ENCODE measurements around the gene ARMC8.

The ARMC8 gene

GRCh38 chr3:138230525-138230924 lies 43.4 kb downstream of the ARMC8 start:
- no peaks in the 10 kb centered on the region for H3K4me1 ChIP-seq (ENCODE audit: control insufficient read depth, insufficient read depth, low read length)
- no peaks in the 10 kb centered on the region for H3K9me3 ChIP-seq (ENCODE audit: control insufficient read depth, low read length)
- no peak overlapping the region for H3K9ac ChIP-seq (ENCODE audit: low read length)
- H3K36me3 ChIP-seq (ENCODE audit: control insufficient read depth, insufficient read depth, low read length): peaks cover 3% of the 10 kb centered on the region
- H3K27me3 ChIP-seq (ENCODE audit: control insufficient read depth, insufficient read depth, low read length): no peaks in the 10 kb centered on the region
- H3K4me3 ChIP-seq (ENCODE audit: low read length): no peak overlapping the region

GRCh38 chr3:138232705-138233364 lies 45.7 kb downstream of the ARMC8 start:
- Histone ChIP-seq H3K27me3 (ENCODE audit: control insufficient read depth, insufficient read depth, low read length) (no peaks in the 10 kb centered on the region), H3K9me3 (ENCODE audit: control insufficient read depth, low read length) (no peaks in the 10 kb centered on the region), H3K9ac (ENCODE audit: low read length) (no peak overlapping the region), H3K36me3 (ENCODE audit: control insufficient read depth, insufficient read depth, low read length) (peaks cover 3% of the 10 kb centered on the region), H3K4me1 (ENCODE audit: control insufficient read depth, insufficient read depth, low read length) (no peaks in the 10 kb centered on the region), H3K4me3 (ENCODE audit: low read length) (no peak overlapping the region)

GRCh38 chr3:138234401-138235179 lies 47.5 kb downstream of the ARMC8 start:
- Histone ChIP-seq H3K36me3 (ENCODE audit: control insufficient read depth, insufficient read depth, low read length) (peaks cover 3% of the 10 kb centered on the region), H3K27me3 (ENCODE audit: control insufficient read depth, insufficient read depth, low read length) (no peaks in the 10 kb centered on the region), H3K4me1 (ENCODE audit: control insufficient read depth, insufficient read depth, low read length) (no peaks in the 10 kb centered on the region), H3K4me3 (ENCODE audit: low read length) (no peak overlapping the region), H3K9ac (ENCODE audit: low read length) (no peak overlapping the region), H3K9me3 (ENCODE audit: control insufficient read depth, low read length) (no peaks in the 10 kb centered on the region)

GRCh38 chr3:138238711-138239110 lies 51.6 kb downstream of the ARMC8 start:
- Histone ChIP-seq H3K9ac (ENCODE audit: low read length) (no peak overlapping the region), H3K4me3 (ENCODE audit: low read length) (no peak overlapping the region), H3K4me1 (ENCODE audit: control insufficient read depth, insufficient read depth, low read length) (no peaks in the 10 kb centered on the region), H3K36me3 (ENCODE audit: control insufficient read depth, insufficient read depth, low read length) (no peaks in the 10 kb centered on the region), H3K27me3 (ENCODE audit: control insufficient read depth, insufficient read depth, low read length) (no peaks in the 10 kb centered on the region), H3K9me3 (ENCODE audit: control insufficient read depth, low read length) (no peaks in the 10 kb centered on the region)

- Histone ChIP-seq H3K27me3 (ENCODE audit: control insufficient read depth, insufficient read depth, low read length) (no peaks in the 10 kb centered on the region), H3K36me3 (ENCODE audit: control insufficient read depth, insufficient read depth, low read length) (no peaks in the 10 kb centered on the region), H3K9ac (ENCODE audit: low read length) (no peak overlapping the region), H3K9me3 (ENCODE audit: control insufficient read depth, low read length) (no peaks in the 10 kb centered on the region), H3K4me1 (ENCODE audit: control insufficient read depth, insufficient read depth, low read length) (no peaks in the 10 kb centered on the region), H3K4me3 (ENCODE audit: low read length) (no peak overlapping the region)
These were observed 54.0 kb downstream of the ARMC8 start for GRCh38 chr3:138241061-138241460.

- Histone ChIP-seq H3K27me3 (ENCODE audit: control insufficient read depth, insufficient read depth, low read length) (no peaks in the 10 kb centered on the region), H3K36me3 (ENCODE audit: control insufficient read depth, insufficient read depth, low read length) (no peaks in the 10 kb centered on the region), H3K4me3 (ENCODE audit: low read length) (no peak overlapping the region), H3K9me3 (ENCODE audit: control insufficient read depth, low read length) (no peaks in the 10 kb centered on the region), H3K9ac (ENCODE audit: low read length) (no peak overlapping the region), H3K4me1 (ENCODE audit: control insufficient read depth, insufficient read depth, low read length) (no peaks in the 10 kb centered on the region)
These were observed 54.6 kb downstream of the ARMC8 start for GRCh38 chr3:138241676-138242075.

- no peaks in the 10 kb centered on the region for H3K4me1 ChIP-seq (ENCODE audit: control insufficient read depth, insufficient read depth, low read length)
- no peaks in the 10 kb centered on the region for H3K36me3 ChIP-seq (ENCODE audit: control insufficient read depth, insufficient read depth, low read length)
- no peak overlapping the region for H3K9ac ChIP-seq (ENCODE audit: low read length)
- H3K9me3 ChIP-seq (ENCODE audit: control insufficient read depth, low read length): no peaks in the 10 kb centered on the region
- H3K4me3 ChIP-seq (ENCODE audit: low read length): no peak overlapping the region
- no peaks in the 10 kb centered on the region for H3K27me3 ChIP-seq (ENCODE audit: control insufficient read depth, insufficient read depth, low read length)
These were observed 55.4 kb downstream of the ARMC8 start for GRCh38 chr3:138242466-138242865.

- Histone ChIP-seq H3K9me3 (ENCODE audit: control insufficient read depth, low read length) (no peaks in the 10 kb centered on the region), H3K9ac (ENCODE audit: low read length) (no peak overlapping the region), H3K4me3 (ENCODE audit: low read length) (no peak overlapping the region), H3K36me3 (ENCODE audit: control insufficient read depth, insufficient read depth, low read length) (no peaks in the 10 kb centered on the region), H3K4me1 (ENCODE audit: control insufficient read depth, insufficient read depth, low read length) (no peaks in the 10 kb centered on the region), H3K27me3 (ENCODE audit: control insufficient read depth, insufficient read depth, low read length) (no peaks in the 10 kb centered on the region)
These were observed 57.9 kb downstream of the ARMC8 start for GRCh38 chr3:138245026-138245425.

- no peak overlapping the region for H3K9ac ChIP-seq (ENCODE audit: low read length)
- H3K27me3 ChIP-seq (ENCODE audit: control insufficient read depth, insufficient read depth, low read length): no peaks in the 10 kb centered on the region
- no peak overlapping the region for H3K4me3 ChIP-seq (ENCODE audit: low read length)
- H3K36me3 ChIP-seq (ENCODE audit: control insufficient read depth, insufficient read depth, low read length): no peaks in the 10 kb centered on the region
- no peaks in the 10 kb centered on the region for H3K9me3 ChIP-seq (ENCODE audit: control insufficient read depth, low read length)
- no peaks in the 10 kb centered on the region for H3K4me1 ChIP-seq (ENCODE audit: control insufficient read depth, insufficient read depth, low read length)
These were observed 62.5 kb downstream of the ARMC8 start for GRCh38 chr3:138249636-138250035.

GRCh38 chr3:138253609-138254008 lies 66.5 kb downstream of the ARMC8 start:
- H3K9ac ChIP-seq (ENCODE audit: low read length): no peak overlapping the region
- H3K9me3 ChIP-seq (ENCODE audit: control insufficient read depth, low read length): no peaks in the 10 kb centered on the region
- no peak overlapping the region for H3K4me3 ChIP-seq (ENCODE audit: low read length)
- no peaks in the 10 kb centered on the region for H3K36me3 ChIP-seq (ENCODE audit: control insufficient read depth, insufficient read depth, low read length)
- H3K4me1 ChIP-seq (ENCODE audit: control insufficient read depth, insufficient read depth, low read length): no peaks in the 10 kb centered on the region
- H3K27me3 ChIP-seq (ENCODE audit: control insufficient read depth, insufficient read depth, low read length): no peaks in the 10 kb centered on the region

GRCh38 chr3:138254216-138254615 lies 67.1 kb downstream of the ARMC8 start:
- Histone ChIP-seq H3K27me3 (ENCODE audit: control insufficient read depth, insufficient read depth, low read length) (no peaks in the 10 kb centered on the region), H3K9ac (ENCODE audit: low read length) (no peak overlapping the region), H3K4me1 (ENCODE audit: control insufficient read depth, insufficient read depth, low read length) (no peaks in the 10 kb centered on the region), H3K36me3 (ENCODE audit: control insufficient read depth, insufficient read depth, low read length) (no peaks in the 10 kb centered on the region), H3K4me3 (ENCODE audit: low read length) (no peak overlapping the region), H3K9me3 (ENCODE audit: control insufficient read depth, low read length) (no peaks in the 10 kb centered on the region)

- no peaks in the 10 kb centered on the region for H3K36me3 ChIP-seq (ENCODE audit: control insufficient read depth, insufficient read depth, low read length)
- no peaks in the 10 kb centered on the region for H3K27me3 ChIP-seq (ENCODE audit: control insufficient read depth, insufficient read depth, low read length)
- peaks cover 5% of the 10 kb centered on the region for H3K4me1 ChIP-seq (ENCODE audit: control insufficient read depth, insufficient read depth, low read length)
- no peak overlapping the region for H3K4me3 ChIP-seq (ENCODE audit: low read length)
- H3K9me3 ChIP-seq (ENCODE audit: control insufficient read depth, low read length): no peaks in the 10 kb centered on the region
- H3K9ac ChIP-seq (ENCODE audit: low read length): no peak overlapping the region
These were observed 68.9 kb downstream of the ARMC8 start for GRCh38 chr3:138256022-138256421.

Measured in mucosa of stomach (tissue), 1 donor.